ENCODE data around the gene CIDEC.

- TF ChIP-seq CTCF (IDR thresholded peaks at IDR 0.05) = no peak
- TF ChIP-seq POLR2A (IDR thresholded peaks at IDR 0.05) = no peak
- TF ChIP-seq POLR2AphosphoS5 (IDR thresholded peaks at IDR 0.05) = no peak
- TF ChIP-seq EP300 (IDR thresholded peaks at IDR 0.05; ENCODE audit: low read depth) = no peak
Observed at GRCh38 chr3:9879830-9880549, at the start of gene CIDEC.
